HG03469 (cell line): ENCODE data around the gene DDX20.
A peak's percentile ranks its signal among the peaks of the same experiment; 100 is the strongest.

ENCODE experiments used
- ATAC-seq: cut with Tn5 transposase; IDR thresholded peaks from one replicate; pipeline ENCODE4 v1.9.1; 2021; ENCODE audit warnings: mild to moderate bottlenecking, moderate library complexity, moderate number of reproducible peaks; ENCODE audit not compliant: unreplicated experiment

Gene DDX20, protein sequence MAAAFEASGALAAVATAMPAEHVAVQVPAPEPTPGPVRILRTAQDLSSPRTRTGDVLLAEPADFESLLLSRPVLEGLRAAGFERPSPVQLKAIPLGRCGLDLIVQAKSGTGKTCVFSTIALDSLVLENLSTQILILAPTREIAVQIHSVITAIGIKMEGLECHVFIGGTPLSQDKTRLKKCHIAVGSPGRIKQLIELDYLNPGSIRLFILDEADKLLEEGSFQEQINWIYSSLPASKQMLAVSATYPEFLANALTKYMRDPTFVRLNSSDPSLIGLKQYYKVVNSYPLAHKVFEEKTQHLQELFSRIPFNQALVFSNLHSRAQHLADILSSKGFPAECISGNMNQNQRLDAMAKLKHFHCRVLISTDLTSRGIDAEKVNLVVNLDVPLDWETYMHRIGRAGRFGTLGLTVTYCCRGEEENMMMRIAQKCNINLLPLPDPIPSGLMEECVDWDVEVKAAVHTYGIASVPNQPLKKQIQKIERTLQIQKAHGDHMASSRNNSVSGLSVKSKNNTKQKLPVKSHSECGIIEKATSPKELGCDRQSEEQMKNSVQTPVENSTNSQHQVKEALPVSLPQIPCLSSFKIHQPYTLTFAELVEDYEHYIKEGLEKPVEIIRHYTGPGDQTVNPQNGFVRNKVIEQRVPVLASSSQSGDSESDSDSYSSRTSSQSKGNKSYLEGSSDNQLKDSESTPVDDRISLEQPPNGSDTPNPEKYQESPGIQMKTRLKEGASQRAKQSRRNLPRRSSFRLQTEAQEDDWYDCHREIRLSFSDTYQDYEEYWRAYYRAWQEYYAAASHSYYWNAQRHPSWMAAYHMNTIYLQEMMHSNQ

DNA sequence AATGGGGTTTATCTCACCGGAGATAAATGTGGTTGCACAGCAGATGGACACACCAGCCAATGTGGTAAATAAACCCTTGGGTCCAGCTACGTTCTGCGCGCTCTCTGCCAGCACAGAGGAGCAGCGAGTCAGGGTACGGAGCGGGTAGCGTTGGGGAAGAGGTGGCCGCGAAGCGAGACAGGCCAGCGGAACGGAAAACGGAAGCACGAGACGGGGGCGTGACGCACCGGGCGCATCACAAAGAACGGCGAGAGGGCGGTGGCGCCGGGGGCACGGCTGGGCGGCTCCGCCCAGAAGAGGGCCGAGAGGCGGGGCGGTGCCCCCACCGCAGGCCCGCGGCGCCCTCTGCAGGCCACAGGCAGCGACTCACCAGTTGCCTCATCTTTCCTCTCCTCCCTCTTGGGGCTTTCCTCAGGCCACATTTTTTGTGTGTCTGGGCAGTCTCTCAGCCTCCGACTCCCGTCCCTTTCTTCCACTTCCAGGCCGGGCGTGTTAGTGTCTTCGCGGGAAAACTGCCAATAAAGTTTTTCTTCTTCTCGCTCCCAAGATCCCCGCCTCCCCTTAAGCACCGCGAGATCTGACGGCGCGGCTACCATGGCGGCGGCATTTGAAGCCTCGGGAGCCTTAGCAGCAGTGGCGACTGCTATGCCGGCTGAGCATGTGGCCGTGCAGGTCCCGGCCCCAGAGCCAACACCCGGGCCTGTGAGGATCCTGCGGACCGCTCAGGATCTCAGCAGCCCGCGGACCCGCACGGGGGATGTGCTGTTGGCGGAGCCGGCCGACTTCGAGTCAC lies at the start of gene DDX20:
DDX20 (plus strand) TSS at position 571 of the 793 bp plus-strand sequence; CDS start at position 595, 24 bp downstream.
- peak; percentile 76 for ATAC-seq

DNA sequence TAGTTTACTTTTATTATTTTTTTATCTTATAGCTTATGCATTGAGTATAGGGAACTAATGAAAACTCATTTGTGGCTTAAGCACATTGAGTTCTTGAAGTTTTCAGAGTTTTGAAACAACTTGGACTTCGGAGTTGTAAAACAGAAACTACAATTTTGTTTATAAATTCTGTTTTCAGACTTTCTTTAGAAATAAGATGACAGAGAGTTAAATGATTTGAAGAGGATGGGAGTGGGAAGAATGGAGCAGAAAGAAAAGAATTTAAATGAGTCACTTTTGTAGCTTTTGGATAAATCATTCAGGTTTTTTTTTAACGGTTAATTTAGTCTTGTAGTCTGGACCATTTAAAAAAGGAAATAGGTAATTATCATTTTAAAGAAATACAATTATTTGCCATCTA lies 48.8 kb upstream of the DDX20 start:
- ATAC-seq = no peak

DNA sequence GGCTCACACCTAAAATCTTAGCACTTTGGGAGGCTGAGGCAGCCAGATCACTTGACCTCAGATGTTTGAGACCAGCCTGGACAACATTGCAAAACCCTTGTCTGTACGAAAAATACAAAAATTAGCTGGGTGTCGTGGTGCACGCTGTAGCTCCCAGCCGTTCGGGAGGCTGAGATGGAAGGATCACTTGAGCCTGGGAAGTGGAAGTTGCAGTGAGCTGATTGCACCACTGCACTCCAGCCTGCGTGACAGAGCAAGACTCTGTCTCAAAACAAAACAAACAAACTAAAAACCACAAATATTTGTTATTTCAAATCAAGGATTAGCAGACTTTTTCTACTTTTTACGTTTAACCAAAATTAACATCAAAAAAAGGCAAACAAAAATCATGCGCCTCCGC lies 47.8 kb upstream of the DDX20 start:
- ATAC-seq = no peak

DNA sequence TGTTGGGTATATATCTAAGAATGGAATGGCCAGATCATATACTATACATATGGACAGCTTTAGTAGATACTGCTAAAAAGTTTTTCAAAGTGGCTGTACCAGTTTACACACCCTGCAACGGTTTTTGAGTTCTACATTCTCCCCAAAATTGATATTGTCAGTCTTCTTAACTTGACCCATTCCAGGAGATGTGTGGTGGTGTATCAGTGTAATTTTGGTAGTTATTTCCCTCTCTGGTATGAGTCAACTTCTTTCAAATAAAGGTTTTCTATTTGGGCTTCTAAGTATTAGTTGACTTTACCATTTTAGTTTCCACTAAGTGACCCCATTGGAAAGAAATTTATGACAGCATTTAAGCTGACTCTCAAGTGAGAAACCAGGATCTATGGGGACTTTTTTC lies 45.7 kb upstream of the DDX20 start:
- ATAC-seq = no peak

DNA sequence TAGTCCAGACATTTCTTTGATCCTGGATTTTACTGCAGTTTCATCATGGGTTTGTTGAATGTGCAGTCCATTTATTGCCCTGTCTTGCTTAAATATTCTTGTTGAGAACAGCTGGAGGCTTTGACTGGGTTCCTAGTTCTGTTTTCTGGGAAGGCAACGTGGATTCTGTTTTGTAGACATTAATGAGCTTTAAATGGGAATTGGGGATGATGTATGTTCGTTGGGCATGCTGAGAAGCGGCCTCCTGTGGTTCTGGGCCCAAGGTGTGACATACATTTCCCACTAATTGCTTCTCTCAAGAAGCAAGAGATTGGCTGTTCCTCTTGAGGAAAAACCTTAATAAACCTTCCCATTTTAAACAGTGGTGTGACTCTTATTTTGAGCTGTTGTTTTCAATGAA lies 39.4 kb upstream of the DDX20 start:
- ATAC-seq = no peak

DNA sequence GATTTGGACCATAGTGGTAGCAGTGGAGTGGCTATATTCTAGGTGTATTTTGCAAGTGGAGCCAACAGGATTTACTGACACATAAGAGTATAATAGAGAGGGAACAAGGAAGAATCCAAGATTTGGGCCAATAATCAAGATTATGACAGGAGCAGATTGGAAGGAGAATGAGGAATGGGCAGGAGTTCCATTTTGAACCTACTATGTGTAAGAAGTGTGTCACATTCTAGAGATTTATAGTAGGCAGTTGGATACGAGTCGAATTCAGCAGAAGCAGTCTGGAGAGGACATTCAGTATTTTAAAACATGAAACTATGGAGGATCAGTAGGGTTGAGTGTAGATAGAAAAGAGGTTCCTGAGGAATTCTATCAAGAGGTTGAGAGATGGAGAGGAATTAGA lies 38.3 kb upstream of the DDX20 start:
- no peak for ATAC-seq

DNA sequence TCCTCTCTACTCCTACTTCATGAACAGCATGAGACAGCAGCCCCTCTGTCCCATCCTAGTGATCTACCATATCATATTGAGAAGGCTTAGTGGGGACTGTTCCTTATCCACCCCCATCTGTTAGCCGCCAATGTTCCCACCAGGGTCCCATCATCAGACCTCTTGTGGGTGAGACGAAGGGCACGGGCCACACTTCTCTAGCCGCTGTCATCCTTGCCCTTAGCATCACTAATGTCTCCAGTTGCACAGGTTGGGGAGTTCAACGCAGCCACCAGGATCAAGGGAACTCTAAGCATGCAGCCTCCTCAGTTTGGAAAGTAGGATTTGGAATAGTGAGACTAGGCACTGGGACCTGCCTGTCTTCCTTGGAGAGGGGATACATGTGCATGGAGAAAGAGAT lies 36.6 kb upstream of the DDX20 start:
- no peak for ATAC-seq

DNA sequence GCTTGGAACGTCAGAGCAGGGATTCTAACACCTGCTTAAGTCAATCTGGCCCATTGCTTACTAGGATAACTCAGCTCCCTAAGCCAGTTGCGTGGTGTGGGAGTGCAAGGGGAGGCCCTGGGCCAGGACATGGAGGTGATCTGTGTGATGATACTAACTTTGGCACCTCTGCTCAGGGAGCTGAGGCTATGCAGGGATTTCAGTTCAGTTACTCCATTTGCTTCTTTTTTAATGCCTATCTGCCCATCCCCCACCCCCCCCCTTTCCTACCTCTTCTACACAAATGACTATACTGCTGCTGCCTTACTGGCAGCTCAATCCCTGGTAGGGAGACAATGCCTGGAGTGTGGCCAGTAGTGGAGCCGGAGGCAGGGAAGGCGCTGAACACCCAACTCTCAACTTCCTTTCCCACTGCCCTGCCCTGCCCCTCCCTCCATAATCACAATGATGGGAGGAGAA lies 36.0 kb upstream of the DDX20 start:
- no peak for ATAC-seq

DNA sequence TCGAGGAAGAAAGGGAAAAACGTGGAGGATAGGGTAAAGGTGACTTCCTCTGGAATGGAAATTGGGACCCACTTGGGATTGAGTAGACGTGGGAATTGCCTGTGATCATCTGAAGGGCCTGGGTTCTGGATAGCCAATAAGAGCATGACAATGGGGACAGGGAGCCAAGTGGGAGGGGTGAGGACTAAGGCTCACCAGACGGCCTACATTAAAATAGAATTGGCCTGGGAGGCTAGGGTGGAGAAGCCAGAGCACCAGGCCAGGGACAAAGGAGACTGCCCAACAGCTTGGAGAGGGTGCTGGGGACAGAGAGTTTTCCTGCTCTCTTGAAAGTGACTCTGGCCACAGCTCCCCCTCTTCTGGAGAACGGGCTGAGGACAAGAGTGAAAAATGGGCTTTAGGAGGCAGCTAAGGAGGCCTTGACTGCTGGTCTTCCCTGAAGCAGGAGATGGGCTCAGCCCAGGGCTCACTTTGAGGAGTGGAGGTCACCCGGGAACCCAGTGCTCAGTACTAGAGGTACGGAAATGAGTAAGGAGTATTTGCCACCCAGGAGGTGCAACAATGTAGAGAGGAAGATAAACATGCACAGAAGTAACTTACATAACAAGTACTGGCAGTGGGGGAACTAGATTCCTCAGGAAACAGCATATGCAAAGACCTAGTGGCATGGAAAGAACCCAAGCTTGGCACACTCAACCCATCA lies 35.3 kb upstream of the DDX20 start:
- ATAC-seq = no peak

DNA sequence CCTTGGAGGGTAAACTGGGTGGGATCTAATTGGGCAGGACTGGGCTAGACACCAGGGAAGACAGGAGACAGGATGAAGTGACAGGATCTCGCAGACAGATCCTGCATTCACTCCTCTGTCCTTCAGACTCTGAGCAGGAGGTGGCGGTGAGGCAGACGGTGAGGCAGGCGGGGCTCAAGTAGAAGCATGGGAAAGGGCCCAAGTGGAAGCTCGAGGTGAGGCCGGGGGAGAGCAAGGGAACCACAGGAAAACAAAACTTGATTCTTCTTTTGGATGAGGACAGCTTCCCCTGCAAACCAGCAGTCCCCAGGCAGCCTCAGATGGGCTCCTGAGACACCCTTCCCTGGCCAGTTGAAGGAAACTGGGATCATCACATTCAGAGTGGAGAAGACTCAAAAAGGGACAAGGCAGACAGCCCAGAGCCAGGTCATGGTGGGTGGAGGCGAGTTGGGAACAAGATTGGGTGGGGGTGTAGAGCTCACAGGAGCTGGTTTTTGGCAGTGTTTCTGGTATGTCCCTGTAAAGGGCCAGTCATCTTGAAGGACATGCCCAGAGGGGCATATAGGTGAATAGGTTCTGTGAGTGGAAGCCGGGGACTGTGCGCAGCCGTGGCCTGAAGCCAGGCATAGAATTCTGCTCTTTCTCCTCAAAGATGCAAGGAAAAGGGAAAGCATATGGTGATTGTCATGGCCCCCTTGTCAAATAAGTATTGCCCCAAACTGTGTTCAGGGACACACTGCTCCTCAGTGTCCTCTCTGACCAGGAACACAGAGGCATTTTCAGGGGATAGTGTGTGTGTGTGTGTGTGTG lies 34.5 kb upstream of the DDX20 start:
- ATAC-seq = no peak

DNA sequence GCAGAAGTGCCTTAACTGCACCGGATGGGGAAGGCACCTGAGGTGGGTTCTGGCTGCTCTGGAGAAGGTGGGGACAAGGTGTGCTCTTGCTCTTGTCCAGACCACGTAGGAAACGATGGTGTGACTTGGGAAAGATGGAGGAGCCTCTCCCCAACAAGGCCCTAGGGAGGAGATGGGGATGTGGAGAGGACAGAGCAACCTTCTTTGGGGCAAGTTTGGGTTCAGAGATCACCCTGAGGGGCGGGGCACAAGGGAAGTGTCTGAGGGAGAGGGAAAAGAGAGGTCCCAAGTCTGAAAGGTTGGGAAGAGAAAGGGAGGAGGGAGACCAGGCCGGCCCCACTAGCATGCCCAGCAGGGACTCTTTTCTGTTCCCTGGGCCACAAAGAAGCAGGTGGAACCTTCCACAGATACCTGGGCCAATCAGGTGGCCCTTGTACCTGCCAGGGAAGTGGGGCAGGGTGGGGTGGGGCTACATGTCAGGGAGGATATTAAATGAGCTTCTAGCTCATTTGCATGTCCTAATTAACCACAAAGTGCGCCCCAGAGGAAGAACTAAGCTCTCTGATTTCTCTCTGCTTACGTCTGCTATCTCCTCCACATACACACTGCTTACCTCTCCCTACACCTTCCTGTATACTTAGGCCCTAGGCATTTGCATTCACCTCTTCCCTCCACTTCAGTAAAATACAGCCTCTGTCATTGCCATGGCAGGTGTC lies 32.5 kb upstream of the DDX20 start:
- ATAC-seq = no peak

DNA sequence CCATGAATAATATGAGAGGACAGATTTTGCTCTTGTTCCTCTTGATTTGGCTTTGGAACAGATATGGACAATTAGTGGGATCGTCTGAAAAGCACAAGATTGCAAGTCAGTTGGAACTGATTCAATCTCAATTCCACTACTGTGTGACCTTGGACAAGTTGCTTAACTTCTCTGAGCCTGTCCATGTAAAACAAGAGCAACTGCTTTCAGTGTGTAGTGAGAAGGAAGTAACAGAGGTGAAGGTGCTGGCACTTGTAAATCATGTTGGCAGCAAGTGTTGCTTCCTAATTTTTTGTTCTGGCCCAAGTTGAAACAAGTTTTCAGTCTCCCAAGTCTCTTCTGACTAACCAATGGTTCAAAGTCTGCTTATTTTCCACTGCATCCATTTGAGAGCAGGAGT lies 31.8 kb upstream of the DDX20 start:
- no peak for ATAC-seq

DNA sequence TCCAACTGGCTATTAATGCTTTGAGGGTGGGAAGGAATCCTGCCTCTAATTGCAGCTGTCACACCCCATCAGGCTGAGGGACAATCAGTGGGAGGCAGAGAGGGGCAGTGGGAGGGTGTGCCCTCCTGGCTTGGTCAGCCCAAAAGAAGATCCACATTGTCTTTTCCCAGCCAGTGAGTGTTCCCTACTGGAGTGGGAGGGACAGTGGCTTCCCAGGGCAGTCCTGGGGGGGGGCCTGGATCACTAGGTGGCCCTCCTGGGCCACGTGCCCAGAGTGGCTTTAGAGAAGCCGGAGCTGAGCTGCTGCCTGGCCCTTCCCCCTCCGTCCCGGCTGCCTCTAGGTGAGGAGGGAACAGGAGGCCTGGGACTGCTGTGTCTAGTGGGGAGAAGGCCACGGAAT lies 30.5 kb upstream of the DDX20 start:
- no peak for ATAC-seq

DNA sequence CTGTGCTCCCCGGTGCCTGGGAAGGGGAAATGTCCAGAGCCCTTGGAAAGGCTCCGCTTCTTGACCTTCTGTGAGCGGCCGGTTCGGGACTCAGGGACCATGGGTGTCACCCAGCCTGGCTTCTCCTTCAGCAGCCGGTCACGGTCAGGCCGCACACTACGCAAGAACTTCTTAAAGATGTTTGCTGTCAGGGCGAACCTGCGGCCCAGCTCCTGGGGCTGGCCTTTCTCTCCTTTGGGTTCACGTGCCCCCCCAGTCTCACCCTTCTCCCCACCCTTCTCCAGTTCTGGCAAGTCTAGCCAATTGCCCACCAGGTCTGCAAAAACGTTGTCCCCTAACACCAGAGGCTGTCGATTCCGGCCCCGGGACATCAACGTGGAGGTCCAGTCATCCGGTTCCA lies 28.6 kb upstream of the DDX20 start:
- ATAC-seq = no peak

DNA sequence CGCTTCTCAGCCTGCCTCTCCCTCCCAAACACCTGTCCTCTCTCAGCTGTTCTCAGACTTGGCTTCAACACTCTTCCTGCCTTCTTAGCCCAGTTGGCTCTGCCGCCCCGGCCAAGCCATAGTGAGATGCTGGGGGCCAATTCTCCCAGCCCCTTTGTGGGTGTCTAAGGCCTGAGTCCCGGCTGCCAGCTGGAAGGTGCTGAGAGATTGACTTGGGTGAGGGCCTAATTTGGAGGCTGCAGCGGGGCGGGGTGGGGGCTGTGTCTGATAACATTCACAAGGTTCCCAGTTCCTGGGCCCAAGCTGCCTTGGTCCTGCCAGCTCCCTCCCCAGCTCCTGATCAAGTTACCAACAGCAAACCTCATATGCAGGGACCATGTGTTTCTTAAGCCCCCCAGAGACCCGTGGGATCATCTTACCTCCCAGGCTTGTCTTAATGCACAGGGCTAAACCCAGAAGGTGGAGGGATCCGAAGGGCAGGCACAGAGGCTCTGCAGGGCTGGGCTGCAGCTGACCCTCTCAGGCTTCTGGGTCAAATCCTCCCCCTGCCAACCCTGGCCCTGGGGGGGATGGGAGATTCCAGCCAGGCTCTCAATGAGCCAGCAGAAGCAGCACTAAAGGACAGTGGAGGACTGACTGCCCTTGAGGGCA lies 26.3 kb upstream of the DDX20 start:
- ATAC-seq = no peak

DNA sequence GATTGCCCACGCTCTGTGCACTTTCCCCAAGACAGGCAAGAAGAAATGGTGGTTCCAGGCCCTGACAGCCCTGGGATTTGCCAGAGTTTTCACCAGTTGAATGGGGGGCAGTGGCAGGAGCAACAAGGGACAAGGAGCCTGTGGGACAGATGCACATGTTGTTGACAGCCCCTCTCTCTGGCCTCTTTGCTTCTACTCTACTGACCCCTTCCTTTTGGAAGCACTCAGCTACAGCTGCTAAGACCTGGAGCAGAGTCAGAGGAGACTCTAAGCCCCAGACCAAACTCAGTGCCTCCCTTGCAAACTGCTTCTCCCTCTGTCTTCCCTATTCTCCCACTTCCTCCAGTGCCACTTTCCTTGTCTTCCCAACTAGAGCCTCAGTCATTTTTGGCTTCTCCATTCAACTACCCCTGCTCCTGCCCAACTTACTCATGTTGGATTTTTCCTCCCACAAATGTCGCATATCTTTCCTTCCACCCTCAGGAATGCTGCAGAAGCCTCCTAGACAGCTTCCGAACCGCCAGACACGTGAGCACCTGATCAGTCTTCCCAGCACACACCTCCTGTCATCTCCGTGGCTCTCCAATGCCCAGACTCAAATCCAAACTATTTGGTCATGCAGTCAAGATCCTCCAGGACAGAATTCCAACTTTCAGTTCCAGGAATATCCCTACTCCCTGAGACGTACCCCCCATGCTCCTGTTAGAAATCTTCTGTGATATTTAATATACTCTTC lies 25.6 kb upstream of the DDX20 start:
- ATAC-seq = no peak

DNA sequence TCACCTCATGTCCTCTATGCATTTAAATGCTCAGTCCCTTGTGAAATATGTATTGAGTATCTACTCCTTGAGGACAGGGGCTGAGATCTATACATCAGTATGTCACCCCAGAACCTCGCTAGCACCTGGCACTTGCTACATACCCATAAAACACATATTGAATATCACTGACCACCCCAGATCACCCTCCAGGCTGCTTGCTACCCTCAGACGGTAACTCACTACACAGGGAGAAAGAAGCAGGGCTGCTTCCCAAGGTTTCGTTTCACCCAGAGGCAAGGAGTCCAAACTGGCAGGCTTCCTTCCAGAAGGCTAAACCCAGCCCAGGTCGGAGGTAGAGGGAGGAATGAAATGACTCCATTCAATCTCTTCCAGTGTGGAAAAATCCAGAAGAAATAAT lies 25.0 kb upstream of the DDX20 start:
- ATAC-seq = no peak

DNA sequence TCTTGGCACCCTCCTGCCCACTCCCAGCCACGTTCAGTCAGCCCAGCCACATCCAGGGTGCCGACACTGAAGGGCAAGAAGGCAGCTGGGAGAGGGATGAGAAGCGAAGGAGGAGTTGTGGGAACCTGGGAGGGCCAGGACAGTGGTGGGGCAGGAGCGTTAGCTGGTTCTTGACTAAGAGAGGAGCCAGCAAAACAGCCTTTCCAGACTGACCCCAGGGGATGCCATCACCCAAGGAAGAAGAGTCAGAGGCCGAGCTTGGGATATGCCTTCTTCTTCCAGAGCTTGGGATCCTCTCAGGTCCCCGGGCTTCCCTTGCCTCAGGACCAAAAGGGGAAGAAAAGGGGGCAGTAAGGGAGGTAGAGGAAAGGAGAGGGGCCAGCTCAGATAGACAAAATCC lies 23.7 kb upstream of the DDX20 start:
- ATAC-seq = no peak
